NB4 (cell line): ENCODE data around the gene BIRC5.

Experiments used
- CTCF ChIP-seq: IDR thresholded peaks from one replicate; pipeline ENCODE4 v1.5.1; 2012; ENCODE audit warnings: low read depth, low read length
- POLR2A ChIP-seq: IDR thresholded peaks from 2 replicates; pipeline ENCODE4 v1.6.1; 2011; ENCODE audit warnings: mild to moderate bottlenecking; ENCODE audit not compliant: insufficient read length; ENCODE audit errors: extremely low read depth

GRCh38 chr17:78197147-78197832, 16.8 kb upstream of the BIRC5 start:
- TF ChIP-seq CTCF (no peak), POLR2A (no peak)
